Measurements from ENCODE around the gene CD9.

GRCh38 chr12:6226679-6227051 lies 26.5 kb downstream of the CD9 start:
- TF ChIP-seq CTCF (IDR thresholded peaks at IDR 0.05; ENCODE audit: low read length), result no peak
- no peak for TF ChIP-seq EZH2 (IDR thresholded peaks at IDR 0.05; ENCODE audit: borderline replicate concordance, low read length)

Measured in OCI-LY1 (cell line).